DOHH2 (cell line): ENCODE data around the gene FOLR2.

Source experiments
- H3F3A ChIP-seq: fragments of 200-600 bp; sonication (generic), shearing (Covaris generic); 2 replicates; pipeline ENCODE4 v1.6.0; 2016; ENCODE audit warnings: antibody characterized with exemption, mild to moderate bottlenecking; ENCODE audit not compliant: control insufficient read depth, insufficient read depth
- H3K27ac ChIP-seq: fragments of 200-600 bp; sonication (generic); 2 replicates; pipeline ENCODE4 v1.5.1; 2014; ENCODE audit warnings: low read depth, mild to moderate bottlenecking, low read length, moderate library complexity
- H3K27me3 ChIP-seq: fragments of 200-600 bp; sonication (generic); 2 replicates; pipeline ENCODE4 v1.6.1; 2014; ENCODE audit warnings: mild to moderate bottlenecking, low read length, mixed read lengths; ENCODE audit not compliant: control insufficient read depth
- H3K36me3 ChIP-seq: fragments of 200-600 bp; sonication (generic); 2 replicates; pipeline ENCODE4 v1.6.1; 2014; ENCODE audit warnings: mild to moderate bottlenecking, low read length, moderate library complexity, mixed read lengths; ENCODE audit not compliant: control insufficient read depth
- H3K4me1 ChIP-seq: fragments of 200-600 bp; sonication (generic); 2 replicates; pipeline ENCODE4 v1.6.1; 2014; ENCODE audit warnings: mild to moderate bottlenecking, low read length, mixed read lengths; ENCODE audit not compliant: control insufficient read depth
- H3K4me2 ChIP-seq: fragments of 200-600 bp; sonication (generic); 2 replicates; pipeline ENCODE4 v1.6.0; 2014; ENCODE audit warnings: mild to moderate bottlenecking, low read length, moderate library complexity
- H3K4me3 ChIP-seq: fragments of 200-600 bp; sonication (generic); 2 replicates; pipeline ENCODE4 v1.5.1; 2014; ENCODE audit warnings: mild to moderate bottlenecking, low read length, mixed read lengths
- H3K79me2 ChIP-seq: fragments of 200-600 bp; sonication (generic); 2 replicates; pipeline ENCODE4 v1.6.1; 2014; ENCODE audit warnings: mild to moderate bottlenecking, low read length, mixed read lengths; ENCODE audit not compliant: control insufficient read depth
- H3K9me2 ChIP-seq: fragments of 200-600 bp; sonication (generic); replicated peaks from 2 replicates; pipeline ENCODE4 v1.6.1; 2014; ENCODE audit warnings: mild to moderate bottlenecking, low read length, mixed read lengths; ENCODE audit not compliant: control insufficient read depth
- H3K9me3 ChIP-seq: fragments of 200-600 bp; sonication (generic); 2 replicates; pipeline ENCODE4 v1.6.1; 2014; ENCODE audit warnings: antibody characterized with exemption, low read length, mixed read lengths; ENCODE audit not compliant: control insufficient read depth, insufficient read depth
- H4K20me1 ChIP-seq: fragments of 200-600 bp; sonication (generic); 2 replicates; pipeline ENCODE4 v1.6.0; 2014; ENCODE audit warnings: low read depth, mild to moderate bottlenecking, antibody characterized with exemption, low read length, moderate library complexity; ENCODE audit not compliant: control insufficient read depth, insufficient read depth
- EZH2phosphoT487 ChIP-seq: fragments of 200-600 bp; sonication (generic); IDR thresholded peaks from 2 replicates; pipeline ENCODE4 v1.6.1; 2017; ENCODE audit warnings: borderline replicate concordance, mild to moderate bottlenecking, antibody characterized with exemption, low read length, moderate library complexity, mixed read lengths
- TF ChIP-seq, protein P1 (sequence below): fragments of 200-600 bp; sonication (generic); IDR thresholded peaks from one replicate; pipeline ENCODE4 v1.5.1; 2014; ENCODE audit warnings: antibody characterized with exemption, mild to moderate bottlenecking, low read depth, low read length; ENCODE audit not compliant: poor library complexity, severe bottlenecking

Gene FOLR2

DNA sequence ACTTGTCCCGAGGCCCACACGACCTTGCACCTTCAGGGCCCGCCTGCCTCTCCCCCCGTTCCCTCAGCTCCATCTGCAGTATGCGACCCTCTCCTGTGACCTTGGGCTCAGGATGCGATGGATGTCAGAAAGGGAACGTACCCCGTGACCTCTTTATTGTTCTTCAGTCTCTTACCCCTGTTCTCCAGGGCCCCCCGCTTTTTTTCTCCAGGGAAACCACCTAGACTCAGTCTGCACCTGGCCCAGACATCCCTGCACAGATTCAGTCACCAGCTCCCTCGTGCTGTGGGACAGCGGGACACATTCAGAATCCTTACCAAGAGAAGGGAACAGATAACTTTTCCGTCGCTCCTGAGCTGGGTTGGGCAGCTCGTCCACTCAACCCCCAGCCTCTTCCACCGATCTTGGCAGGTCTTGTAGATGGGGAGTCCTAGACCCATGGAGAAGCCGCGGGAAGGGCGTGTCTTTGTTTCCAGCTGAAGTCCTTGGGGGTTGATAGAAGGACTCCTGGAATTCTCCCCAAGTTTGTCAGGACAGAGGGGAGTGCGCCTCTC lies 28.7 kb downstream of the FOLR2 start:
- Histone ChIP-seq H4K20me1 (no peaks in the 10 kb centered on the region), H3K27ac (no peak overlapping the region), H3K27me3 (peaks cover 47% of the 10 kb centered on the region), H3K9me3 (no peaks in the 10 kb centered on the region), H3K4me2 (no peak overlapping the region), H3K36me3 (no peaks in the 10 kb centered on the region), H3K79me2 (no peaks in the 10 kb centered on the region), H3F3A (no peaks in the 10 kb centered on the region), H3K4me3 (no peak overlapping the region), H3K9me2 (no peaks in the 10 kb centered on the region), H3K4me1 (no peaks in the 10 kb centered on the region)
- no peak for TF ChIP-seq EZH2phosphoT487

DNA sequence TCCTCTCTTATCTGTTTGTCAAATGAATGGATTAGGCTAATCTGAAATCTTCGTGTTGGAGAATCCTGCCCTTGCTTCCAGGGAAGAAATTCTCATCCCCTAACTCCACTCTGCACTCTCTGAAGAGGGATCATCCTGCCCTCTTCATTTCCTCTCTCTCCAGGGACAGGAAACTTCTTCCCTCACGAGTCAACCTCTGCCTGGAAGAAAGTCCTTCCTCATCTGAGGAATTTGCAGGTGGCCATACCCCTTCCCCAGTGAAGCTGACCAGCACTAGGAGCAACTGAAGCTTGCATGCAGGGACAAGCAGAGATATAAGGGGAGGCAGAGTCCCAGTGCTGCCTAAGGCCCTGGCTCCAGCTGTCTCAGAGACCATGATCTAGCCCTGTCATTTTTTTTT lies 31.0 kb downstream of the FOLR2 start:
- no peaks in the 10 kb centered on the region for H3K9me3 ChIP-seq
- no peak overlapping the region for H3K4me3 ChIP-seq
- H4K20me1 ChIP-seq = no peaks in the 10 kb centered on the region
- H3K36me3 ChIP-seq = no peaks in the 10 kb centered on the region
- TF ChIP-seq EZH2phosphoT487 = no peak
- TF ChIP-seq, protein P1, sequence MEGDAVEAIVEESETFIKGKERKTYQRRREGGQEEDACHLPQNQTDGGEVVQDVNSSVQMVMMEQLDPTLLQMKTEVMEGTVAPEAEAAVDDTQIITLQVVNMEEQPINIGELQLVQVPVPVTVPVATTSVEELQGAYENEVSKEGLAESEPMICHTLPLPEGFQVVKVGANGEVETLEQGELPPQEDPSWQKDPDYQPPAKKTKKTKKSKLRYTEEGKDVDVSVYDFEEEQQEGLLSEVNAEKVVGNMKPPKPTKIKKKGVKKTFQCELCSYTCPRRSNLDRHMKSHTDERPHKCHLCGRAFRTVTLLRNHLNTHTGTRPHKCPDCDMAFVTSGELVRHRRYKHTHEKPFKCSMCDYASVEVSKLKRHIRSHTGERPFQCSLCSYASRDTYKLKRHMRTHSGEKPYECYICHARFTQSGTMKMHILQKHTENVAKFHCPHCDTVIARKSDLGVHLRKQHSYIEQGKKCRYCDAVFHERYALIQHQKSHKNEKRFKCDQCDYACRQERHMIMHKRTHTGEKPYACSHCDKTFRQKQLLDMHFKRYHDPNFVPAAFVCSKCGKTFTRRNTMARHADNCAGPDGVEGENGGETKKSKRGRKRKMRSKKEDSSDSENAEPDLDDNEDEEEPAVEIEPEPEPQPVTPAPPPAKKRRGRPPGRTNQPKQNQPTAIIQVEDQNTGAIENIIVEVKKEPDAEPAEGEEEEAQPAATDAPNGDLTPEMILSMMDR = no peak
- H3K9me2 ChIP-seq = no peaks in the 10 kb centered on the region
- H3K27me3 ChIP-seq = peaks cover 28% of the 10 kb centered on the region
- no peaks in the 10 kb centered on the region for H3K79me2 ChIP-seq
- no peak overlapping the region for H3K4me2 ChIP-seq
- H3K27ac ChIP-seq = no peak overlapping the region
- no peaks in the 10 kb centered on the region for H3F3A ChIP-seq
- H3K4me1 ChIP-seq = no peaks in the 10 kb centered on the region

DNA sequence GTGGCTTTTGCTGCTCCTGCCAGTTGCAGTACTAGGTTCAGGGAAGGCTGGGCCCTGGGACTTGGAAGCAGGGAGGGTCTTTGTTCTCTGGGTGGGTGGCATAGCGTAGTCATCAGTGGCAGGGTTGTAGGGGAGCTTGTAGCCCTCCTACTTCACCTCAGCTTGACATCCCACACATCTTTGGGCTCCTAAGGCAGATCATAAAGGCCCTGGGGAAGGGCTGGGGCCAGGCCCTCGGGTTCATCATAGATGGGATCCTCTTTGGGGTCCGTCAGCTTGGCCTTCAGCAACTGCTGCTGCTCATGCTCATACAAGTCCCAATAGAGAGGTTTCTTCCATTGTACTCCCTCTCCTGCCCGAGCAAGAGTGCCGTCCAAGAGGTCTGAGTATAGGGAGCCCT lies 33.4 kb downstream of the FOLR2 start:
- Histone ChIP-seq H3F3A (no peaks in the 10 kb centered on the region), H3K9me3 (no peaks in the 10 kb centered on the region), H3K27me3 (peaks cover 34% of the 10 kb centered on the region), H3K79me2 (no peaks in the 10 kb centered on the region), H3K4me1 (no peaks in the 10 kb centered on the region), H3K9me2 (no peaks in the 10 kb centered on the region), H3K4me3 (no peak overlapping the region), H3K27ac (no peak overlapping the region), H3K36me3 (no peaks in the 10 kb centered on the region), H3K4me2 (no peak overlapping the region), H4K20me1 (no peaks in the 10 kb centered on the region)
- TF ChIP-seq, protein P1 = no peak
- no peak for TF ChIP-seq EZH2phosphoT487

DNA sequence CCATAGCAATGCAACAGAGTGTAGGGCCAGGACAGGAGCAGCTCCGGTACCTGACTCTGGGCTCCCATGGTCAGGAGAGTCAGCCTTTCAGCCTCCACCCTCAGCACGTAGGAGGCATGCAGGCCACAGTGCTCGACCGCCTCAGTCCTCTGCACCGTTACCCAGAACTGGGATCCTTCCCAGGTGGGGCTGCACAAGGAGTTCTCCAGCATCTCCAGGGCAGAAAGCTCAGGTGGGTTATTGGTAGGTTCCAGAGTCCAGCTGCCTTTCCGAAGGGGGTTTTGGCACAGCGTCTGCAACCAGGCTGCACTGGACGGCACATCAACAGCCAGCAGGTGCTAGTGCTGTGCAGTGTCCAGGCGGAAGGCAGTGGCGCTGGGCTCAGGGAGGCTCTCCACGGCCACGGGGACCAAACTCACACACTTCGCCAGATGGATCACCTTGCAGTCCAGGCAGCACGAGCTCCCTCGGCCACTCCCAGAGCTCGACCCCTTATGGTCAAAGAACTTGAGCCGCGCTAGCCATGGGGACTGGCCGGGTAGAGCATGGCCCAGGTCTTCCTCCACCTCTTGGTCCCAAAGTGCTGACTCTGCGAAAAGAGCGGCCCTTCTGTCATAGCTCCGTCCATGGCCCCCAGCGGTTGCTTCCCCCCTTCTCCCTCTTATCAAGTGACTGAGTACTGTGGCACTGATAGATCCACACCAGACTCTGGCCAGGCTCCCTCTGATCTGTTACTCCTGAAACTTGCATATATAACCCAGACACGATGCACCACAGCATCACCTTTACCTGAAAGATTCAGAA lies 34.3 kb downstream of the FOLR2 start:
- Histone ChIP-seq H3F3A (no peaks in the 10 kb centered on the region), H3K79me2 (no peaks in the 10 kb centered on the region), H3K27me3 (peaks cover 30% of the 10 kb centered on the region), H4K20me1 (no peaks in the 10 kb centered on the region), H3K9me2 (no peaks in the 10 kb centered on the region), H3K36me3 (no peaks in the 10 kb centered on the region), H3K4me2 (no peak overlapping the region), H3K9me3 (no peaks in the 10 kb centered on the region), H3K4me3 (no peak overlapping the region), H3K4me1 (no peaks in the 10 kb centered on the region), H3K27ac (no peak overlapping the region)
- TF ChIP-seq, protein P1 = no peak
- no peak for TF ChIP-seq EZH2phosphoT487
